CD4-positive, alpha-beta T cell treated with Interleukin-12 subunit alpha and Interleukin-12 subunit beta, for 1 hour (primary cell): ENCODE data around the gene SLC7A11.
A peak's percentile ranks its signal among the peaks of the same experiment; 100 is the strongest.

Experiments
- DNase-seq: peaks from one replicate; pipeline ENCODE4 v3.0.0-alpha.2; 2020

Gene SLC7A11

DNA sequence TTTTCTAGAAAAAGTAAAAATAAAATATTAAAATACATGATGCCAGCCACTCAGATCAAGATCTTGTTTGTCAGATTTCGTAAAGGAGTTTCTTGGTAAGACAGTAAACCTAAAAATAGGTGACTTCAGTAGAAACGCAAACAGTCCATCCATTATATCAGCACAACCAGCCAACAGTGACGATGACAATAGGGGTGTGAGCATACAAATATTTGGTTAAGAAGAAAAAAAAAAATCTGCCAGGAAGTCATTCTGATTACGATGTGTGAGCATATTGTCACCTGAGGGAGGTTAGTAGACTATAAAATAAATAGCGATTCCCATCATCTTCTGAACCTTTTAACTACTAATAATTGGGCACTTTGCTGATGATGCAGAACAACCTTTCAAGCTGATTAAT lies 37.6 kb downstream of the SLC7A11 start:
- DNase-seq = no peak

DNA sequence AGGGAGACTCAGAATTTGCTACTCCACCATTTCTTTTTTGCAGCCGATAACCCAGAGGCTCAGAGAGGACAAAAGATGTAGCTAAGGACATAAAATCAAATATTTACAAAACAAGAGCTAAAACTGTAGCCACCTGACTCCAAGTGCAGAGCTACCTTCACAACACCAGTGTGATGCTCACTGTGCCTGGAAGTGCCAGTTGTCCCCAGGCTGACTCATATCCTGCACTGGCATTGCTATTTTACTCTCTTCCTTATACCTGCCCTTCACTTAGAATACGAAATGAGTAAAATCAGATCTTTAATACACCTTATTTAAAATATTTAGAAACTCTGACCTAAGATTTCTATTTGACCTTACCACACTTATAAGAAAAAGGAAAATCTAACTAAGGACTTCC lies 39.5 kb downstream of the SLC7A11 start:
- DNase-seq = no peak

DNA sequence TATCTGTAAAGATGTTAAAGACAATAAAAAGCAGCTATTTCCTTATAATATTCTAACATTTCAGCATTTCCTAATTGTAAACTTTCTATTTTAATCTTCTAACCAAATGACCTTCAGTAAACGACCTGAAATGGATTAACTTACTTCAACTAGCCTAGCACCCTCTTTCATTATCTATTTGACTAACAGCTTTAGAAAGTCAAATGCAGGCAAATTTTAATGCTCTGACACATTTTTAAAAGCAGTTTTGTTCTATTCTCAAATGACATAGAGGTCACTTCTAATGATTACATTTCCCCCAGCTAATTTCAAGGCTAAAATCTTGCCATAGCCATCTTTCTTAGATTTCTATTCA lies 41.9 kb downstream of the SLC7A11 start:
- no peak for DNase-seq

GRCh38 chr4:138199568-138200235 lies 42.4 kb downstream of the SLC7A11 start:
- DNase-seq = no peak

DNA sequence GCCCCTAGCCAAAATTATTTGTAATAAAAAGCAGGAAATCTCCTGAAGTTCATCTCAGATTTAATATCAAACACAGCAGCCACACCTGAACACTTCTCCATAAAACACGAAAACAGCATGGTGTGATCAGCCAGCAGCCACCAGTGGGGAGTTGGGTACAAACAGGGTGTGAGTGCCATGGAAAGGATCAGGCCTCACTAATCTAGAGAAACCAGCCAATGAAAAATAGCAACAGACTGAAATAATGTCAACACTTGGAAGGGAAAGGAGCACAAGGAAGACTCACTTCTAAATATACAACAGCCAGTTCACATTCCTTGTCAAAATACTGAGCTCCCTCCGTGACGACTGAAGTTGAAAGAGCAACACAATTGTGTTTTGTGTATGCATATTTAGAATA lies 46.0 kb downstream of the SLC7A11 start:
- no peak for DNase-seq

GRCh38 chr4:138193963-138194362 lies 48.2 kb downstream of the SLC7A11 start:
- DNase-seq = no peak

GRCh38 chr4:138192113-138192512 lies 50.0 kb downstream of the SLC7A11 start:
- no peak for DNase-seq

DNA sequence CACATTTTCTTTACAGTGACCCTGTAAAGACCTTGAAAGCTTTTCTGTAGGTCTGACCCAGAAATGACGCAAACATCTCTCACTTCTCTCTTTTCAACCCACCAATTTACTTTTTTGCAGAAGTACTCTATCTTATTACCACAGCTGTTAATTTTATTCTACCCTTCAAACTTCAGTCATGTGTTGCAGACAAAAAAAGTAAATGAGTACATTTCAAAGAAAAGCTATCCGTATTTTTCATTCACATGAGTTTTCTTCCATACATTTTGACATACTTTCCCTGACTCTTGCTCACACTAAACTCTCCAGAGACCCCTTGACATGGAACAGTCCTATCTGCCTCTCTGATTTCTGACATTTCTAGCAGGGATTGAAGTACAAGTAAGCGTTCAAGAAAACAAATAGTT lies 51.7 kb downstream of the SLC7A11 start:
- DNase-seq = peak; percentile 2

DNA sequence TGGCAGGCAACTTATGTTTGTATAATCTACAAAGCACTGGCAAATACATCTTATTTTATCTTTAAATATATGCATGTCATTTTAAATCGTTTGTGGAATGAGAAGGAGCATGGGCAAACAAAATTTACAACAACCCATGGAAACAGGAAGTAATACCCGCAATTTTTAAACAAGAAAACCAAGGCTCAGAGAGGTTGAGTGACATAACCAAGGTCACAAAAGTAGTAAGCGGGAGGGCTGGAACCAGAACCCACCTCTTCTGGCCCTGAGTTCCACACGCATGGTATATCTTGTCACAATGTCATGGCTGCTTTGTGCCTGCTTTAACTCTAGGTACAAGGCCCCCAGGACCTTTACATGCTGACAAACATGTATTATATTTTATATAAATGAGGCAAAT lies 52.9 kb downstream of the SLC7A11 start:
- no peak for DNase-seq

GRCh38 chr4:138188406-138189084 lies 53.6 kb downstream of the SLC7A11 start:
- DNase-seq = no peak

DNA sequence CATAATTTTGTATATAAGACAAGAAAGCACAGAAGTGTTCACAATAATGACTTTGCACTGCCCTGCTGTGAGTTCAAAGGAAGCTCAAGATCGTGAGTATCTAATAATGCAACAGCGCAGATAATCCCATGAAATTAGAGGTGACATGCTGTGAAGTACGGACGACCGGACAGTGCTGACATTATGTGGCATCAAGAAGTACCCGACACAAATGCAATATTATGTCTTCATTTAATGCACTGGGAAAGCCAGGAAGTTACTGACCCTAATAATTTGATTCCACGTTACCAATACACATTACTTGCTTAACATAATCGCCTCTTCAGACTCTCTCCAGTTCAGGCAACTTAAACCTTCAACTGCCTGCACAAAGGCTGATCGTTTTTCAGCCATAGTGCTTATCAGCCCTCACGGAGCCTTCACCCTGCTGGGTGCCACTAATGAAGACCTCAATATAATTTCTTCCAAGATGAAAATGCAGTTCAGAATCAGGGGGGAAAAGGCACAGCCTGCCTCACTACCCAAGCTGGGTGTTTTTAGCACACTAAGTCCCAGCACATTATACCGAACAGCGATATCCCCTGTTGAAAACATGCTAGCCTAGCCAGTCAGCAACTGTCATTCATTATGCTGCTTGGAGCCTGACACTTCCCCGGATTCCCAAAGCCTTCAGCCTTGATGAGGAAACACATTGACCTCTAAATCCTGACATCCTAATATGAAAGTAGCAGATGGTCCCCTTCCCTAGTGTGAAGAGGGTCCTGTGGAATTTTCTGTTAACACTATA lies 56.1 kb downstream of the SLC7A11 start:
- DNase-seq = no peak

DNA sequence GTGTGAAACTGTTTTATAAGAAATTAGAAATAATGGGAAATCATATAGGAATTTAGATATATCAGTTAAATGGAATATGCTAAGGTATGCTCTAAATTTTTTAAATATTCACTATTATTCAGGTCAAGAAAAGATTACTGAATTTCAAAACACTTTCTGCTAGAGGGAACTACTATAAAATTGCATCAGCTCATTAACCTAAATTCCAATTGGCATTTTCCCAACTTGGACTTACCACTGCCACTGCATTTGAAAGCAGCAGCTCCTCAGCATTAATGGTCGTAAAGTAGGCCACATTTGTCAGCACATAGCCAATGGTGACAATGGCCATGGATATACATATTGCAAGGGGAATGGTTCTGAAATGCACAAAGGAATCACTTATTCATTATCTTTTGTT lies 57.3 kb downstream of the SLC7A11 start:
- DNase-seq = no peak

DNA sequence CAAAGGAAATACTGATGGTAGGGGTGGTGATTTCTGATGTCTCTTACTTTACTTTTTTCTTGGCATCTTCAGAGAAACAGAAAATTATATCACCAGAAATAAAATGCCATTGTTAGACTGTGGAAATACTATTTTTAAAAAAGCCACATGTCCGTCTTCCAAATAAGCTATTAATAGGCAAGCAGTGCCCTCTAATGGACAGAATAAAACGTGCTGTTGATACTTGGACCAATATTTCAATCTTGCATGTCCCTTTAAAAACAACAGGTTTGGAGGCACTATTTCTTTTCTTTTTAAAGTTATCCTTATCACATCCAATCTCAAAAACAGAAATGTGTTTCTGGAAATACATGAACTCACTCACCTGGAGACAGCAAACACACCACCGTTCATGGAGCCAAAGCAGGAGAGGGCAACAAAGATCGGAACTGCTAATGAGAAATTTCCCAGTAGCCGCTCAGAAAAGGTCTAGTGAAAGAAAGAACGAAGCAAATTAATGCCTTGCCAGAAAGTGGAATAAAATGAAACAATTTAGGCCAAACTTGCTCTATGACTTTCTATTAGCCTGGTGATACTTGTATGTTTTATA lies 59.2 kb downstream of the SLC7A11 start:
- DNase-seq = no peak

DNA sequence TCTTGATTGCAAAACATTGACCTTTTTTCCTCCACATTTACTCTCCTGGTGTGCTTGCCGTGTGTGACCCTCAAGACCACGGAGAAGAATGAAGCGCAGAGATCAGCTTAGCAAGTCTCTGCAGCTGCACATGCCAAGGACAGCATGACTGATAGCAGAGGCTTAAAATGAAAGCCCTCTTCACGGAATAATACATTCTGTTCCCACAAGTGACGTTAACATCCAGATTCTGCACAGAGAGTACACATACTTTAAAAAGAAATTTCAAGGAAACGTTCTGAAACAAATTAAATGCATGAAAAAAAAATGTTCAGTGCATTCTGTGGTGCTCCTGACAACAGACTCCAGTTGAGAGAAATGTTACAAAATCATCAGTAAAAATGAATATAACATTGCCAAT lies 60.9 kb downstream of the SLC7A11 start:
- no peak for DNase-seq

GRCh38 chr4:138178566-138178965 lies 63.6 kb downstream of the SLC7A11 start:
- no peak for DNase-seq

DNA sequence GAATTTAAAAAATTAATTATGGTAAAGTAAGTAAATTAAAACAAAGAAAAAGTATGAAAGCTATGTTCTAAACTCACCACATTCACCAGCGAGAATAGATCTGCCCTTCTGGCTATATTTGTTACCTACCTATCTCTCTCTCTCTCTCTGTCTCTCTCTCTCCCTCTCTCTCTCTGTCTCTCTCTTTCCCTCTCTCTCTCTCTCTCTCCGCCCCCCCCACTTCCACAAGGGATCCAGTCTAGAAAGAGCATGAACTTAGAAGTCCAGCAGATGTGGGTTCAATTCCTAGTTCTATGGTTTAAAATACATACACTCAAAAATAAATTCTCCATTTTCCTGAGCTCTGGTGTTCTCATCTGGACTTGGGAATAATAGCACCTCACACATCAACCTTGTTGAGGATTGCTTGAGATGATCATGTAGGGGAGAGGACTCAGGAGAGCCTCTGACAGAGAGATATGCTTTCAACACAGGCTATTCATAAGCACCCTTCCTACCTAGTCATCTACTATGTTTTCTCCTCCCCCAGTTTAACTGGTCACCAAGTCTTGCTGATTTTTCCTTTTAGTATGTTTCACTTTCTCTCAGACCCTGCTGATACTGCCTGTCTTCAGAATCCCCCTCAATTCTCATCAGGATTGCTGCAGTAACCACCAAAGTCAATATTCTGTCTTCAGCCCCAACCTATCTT lies 64.7 kb downstream of the SLC7A11 start:
- DNase-seq = no peak

GRCh38 chr4:138174981-138175794 lies 67.0 kb downstream of the SLC7A11 start:
- no peak for DNase-seq

- no peak for DNase-seq
Observed at GRCh38 chr4:138164208-138164607, 77.9 kb downstream of the SLC7A11 start.

GRCh38 chr4:138163171-138163570 lies 79.0 kb downstream of the SLC7A11 start:
- DNase-seq = no peak

- DNase-seq = no peak
Observed at GRCh38 chr4:138162259-138162658, 79.9 kb downstream of the SLC7A11 start.

DNA sequence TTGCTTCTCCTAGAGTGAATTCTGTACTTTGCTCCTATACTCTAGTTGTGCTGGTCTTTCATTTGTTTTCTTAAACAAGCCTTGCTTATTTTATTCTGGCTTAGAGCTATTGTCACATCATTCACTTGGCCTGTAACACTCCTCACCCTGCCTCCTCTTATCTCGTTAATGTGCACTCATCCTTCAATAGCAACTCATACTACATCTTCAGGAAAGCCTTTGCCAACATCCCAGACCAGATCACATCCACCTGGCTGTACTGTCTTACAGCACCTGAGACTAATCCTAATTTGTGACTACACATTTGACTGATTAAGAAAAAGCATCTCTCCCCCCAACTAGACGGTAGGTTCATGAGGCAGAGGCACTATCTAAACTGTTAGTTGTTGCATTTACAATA lies 80.8 kb downstream of the SLC7A11 start:
- no peak for DNase-seq

GRCh38 chr4:138158746-138159297 lies 83.3 kb downstream of the SLC7A11 start:
- no peak for DNase-seq
